Sigmoid colon (tissue), 7 donors: ENCODE data around the gene LYPD6B. TPM values are rescaled to one million over a fixed set of nuclear protein-coding genes. Genes with fewer than 3 reads are reported as not detected.

Experiments used
- DNase-seq: peaks from one replicate; pipeline ENCODE4 v3.0.0-alpha.2; 2019
- H3K27ac ChIP-seq, 4 donors: fragments of 200-600 bp; sonication (generic); one replicate each; pipeline ENCODE4 v1.5.1; 2016 to 2019; ENCODE audit warnings: mild to moderate bottlenecking in 1 of 4
- H3K27me3 ChIP-seq, 3 donors: fragments of 200-600 bp; sonication (generic); one replicate each; pipeline ENCODE4 v1.5.1; 2019; ENCODE audit warnings: mild to moderate bottlenecking in 1 of 3
- H3K36me3 ChIP-seq, 4 donors: fragments of 200-600 bp; sonication (generic); one replicate each; pipeline ENCODE4 v1.5.1; 2016 to 2019
- H3K4me1 ChIP-seq, 4 donors: fragments of 200-600 bp; sonication (generic); one replicate each; pipeline ENCODE4 v1.5.1; 2017 to 2019
- H3K4me3 ChIP-seq, 4 donors: fragments of 200-600 bp; sonication (generic); one replicate each; pipeline ENCODE4 v1.5.1; 2017 to 2019; ENCODE audit warnings: mild to moderate bottlenecking in 2 of 4, moderate library complexity in 1 of 4
- H3K9me3 ChIP-seq, 4 donors: fragments of 200-600 bp in 3 of 4; sonication (generic) in 3 of 4; one replicate each; pipeline versions ENCODE4 v1.5.1 to v1.6.1; 2013 to 2019
- EP300 ChIP-seq, 4 donors: sonication (generic); formaldehyde crosslinking; IDR thresholded peaks; one replicate each; pipeline ENCODE4 v1.6.1; 2017; ENCODE audit warnings: antibody characterized with exemption in 4 of 4
- POLR2A ChIP-seq, 2 donors: fragments of 450-650 bp; IDR thresholded peaks; one replicate each; pipeline ENCODE4 v1.6.1; 2016; ENCODE audit warnings: antibody characterized with exemption in 2 of 2, mild to moderate bottlenecking in 2 of 2, moderate library complexity in 2 of 2
- POLR2AphosphoS5 ChIP-seq, 4 donors: sonication (generic); formaldehyde crosslinking; IDR thresholded peaks; one replicate each; pipeline ENCODE4 v1.6.1; 2017; ENCODE audit warnings: antibody characterized with exemption in 4 of 4
- WGBS, 2 donors: extraction: QIAGEN DNeasy Blood & Tissue Kit; methylation state at CpG; one replicate each; pipeline ENCODE4 v1.1.7; 2013; 5-methylcytosine and 5-hydroxymethylcytosine counted together
- intact Hi-C: fragments of 100-400 bp; cut with DNase I; formaldehyde crosslinking; loops from one replicate; pipeline ENCODE4 v1.15.1; 2023
- polyA plus RNA-seq, 3 donors: library from polyadenylated mRNA; stranded (reverse); fragments of 200-250 nt; gene quantifications; one replicate each; pipeline ENCODE4 v1.2.3, GENCODE V29; 2013
- total RNA-seq, 4 donors: library from RNA; depleted of rRNA; stranded (reverse); fragments of >200 nt; gene quantifications; one replicate each; pipeline ENCODE4 v1.1.0, GENCODE V29; 2016
- TF ChIP-seq, protein P1 (sequence below), 4 experiments: fragments of 450-650 bp in 3 of 4; fragments of 200-600 bp in 1 of 4; IDR thresholded peaks; one replicate each; pipeline ENCODE4 v1.5.1; 2016 to 2019; ENCODE audit warnings: antibody characterized with exemption in 4 of 4, mild to moderate bottlenecking in 3 of 4, moderate library complexity in 2 of 4
- donor health status: healthy with polysubstance abuse.
- donor health status: Bipolar disorder and iron deficiency.
- donor health status: healthy.

The LYPD6B gene
- total and polyA plus RNA-seq, 7 donors, result 0.66 to 2.1 (median 1.5) TPM; not detected in 3

- no peak overlapping the region for H3K4me3 ChIP-seq
- no peak for DNase-seq
- TF ChIP-seq, protein P1, sequence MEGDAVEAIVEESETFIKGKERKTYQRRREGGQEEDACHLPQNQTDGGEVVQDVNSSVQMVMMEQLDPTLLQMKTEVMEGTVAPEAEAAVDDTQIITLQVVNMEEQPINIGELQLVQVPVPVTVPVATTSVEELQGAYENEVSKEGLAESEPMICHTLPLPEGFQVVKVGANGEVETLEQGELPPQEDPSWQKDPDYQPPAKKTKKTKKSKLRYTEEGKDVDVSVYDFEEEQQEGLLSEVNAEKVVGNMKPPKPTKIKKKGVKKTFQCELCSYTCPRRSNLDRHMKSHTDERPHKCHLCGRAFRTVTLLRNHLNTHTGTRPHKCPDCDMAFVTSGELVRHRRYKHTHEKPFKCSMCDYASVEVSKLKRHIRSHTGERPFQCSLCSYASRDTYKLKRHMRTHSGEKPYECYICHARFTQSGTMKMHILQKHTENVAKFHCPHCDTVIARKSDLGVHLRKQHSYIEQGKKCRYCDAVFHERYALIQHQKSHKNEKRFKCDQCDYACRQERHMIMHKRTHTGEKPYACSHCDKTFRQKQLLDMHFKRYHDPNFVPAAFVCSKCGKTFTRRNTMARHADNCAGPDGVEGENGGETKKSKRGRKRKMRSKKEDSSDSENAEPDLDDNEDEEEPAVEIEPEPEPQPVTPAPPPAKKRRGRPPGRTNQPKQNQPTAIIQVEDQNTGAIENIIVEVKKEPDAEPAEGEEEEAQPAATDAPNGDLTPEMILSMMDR (IDR thresholded peaks at IDR 0.05), result no peak
- TF ChIP-seq POLR2A (IDR thresholded peaks at IDR 0.05), result no peak
- TF ChIP-seq POLR2AphosphoS5 (IDR thresholded peaks at IDR 0.05), result no peak
- no peak for TF ChIP-seq EP300 (IDR thresholded peaks at IDR 0.05)
- intact Hi-C loops, result no loop called here
- H3K9me3 ChIP-seq, result no peaks in the 10 kb centered on the region
- H3K27ac ChIP-seq, result no peak overlapping the region
- WGBS, 2 donors, result 99 to 100% methylated on average over 4 of the region's 4 CpGs
- no peaks in the 10 kb centered on the region for H3K36me3 ChIP-seq
- no peaks in the 10 kb centered on the region for H3K4me1 ChIP-seq
- H3K27me3 ChIP-seq, result peaks cover 0 to 13% (median 0%) of the 10 kb centered on the region in 3 donors
Observed at GRCh38 chr2:149031396-149031795, 7.1 kb upstream of the LYPD6B start.

- WGBS, 2 donors, result 29 to 72% methylated on average over 8 of the region's 8 CpGs
- no peak overlapping the region for H3K4me3 ChIP-seq
- no peaks in the 10 kb centered on the region for H3K36me3 ChIP-seq
- DNase-seq, result no peak
- H3K9me3 ChIP-seq, result no peaks in the 10 kb centered on the region
- intact Hi-C loops, result no loop called here
- H3K27me3 ChIP-seq, result peaks cover 0 to 36% (median 10%) of the 10 kb centered on the region in 3 donors
- no peak overlapping the region for H3K27ac ChIP-seq
- peaks cover 0 to 5% (median 5%) of the 10 kb centered on the region in 4 donors for H3K4me1 ChIP-seq
- no peak for TF ChIP-seq POLR2AphosphoS5 (IDR thresholded peaks at IDR 0.05)
Observed at GRCh38 chr2:149033716-149034115, 4.8 kb upstream of the LYPD6B start.

DNA sequence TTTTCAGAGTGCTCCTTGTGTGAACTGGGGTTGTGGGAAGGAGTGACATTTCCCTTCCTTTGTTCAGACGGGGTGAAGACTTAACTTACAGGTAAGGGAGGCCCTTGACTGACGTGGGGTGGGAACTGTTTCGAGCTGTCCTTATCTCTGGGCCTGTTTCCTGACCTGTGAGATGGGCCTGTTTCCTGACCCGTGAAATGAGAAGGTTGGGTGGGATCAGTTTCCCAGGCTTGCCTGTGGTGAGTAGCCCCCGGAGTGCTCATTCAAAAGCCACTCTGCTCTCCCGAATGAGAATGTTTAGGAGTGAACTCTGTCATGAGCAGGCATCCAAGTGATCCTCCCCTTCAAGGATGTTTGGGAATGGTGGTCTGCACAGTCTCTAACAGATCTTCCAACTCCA, 4.1 kb upstream of the LYPD6B start:
- Histone ChIP-seq H3K27me3 (peaks cover 4 to 42% (median 15%) of the 10 kb centered on the region in 3 donors), H3K36me3 (no peaks in the 10 kb centered on the region), H3K9me3 (no peaks in the 10 kb centered on the region), H3K4me1 (peaks cover 0 to 10% (median 7%) of the 10 kb centered on the region in 4 donors), H3K27ac (no peak overlapping the region), H3K4me3 (no peak overlapping the region)
- 79 to 81% methylated on average over 6 of the region's 6 CpGs for WGBS, 2 donors
- no peak for DNase-seq
- no peak for TF ChIP-seq EP300 (IDR thresholded peaks at IDR 0.05)
- TF ChIP-seq, protein P1 (IDR thresholded peaks at IDR 0.05), result no peak
- TF ChIP-seq POLR2A (IDR thresholded peaks at IDR 0.05), result no peak
- TF ChIP-seq POLR2AphosphoS5 (IDR thresholded peaks at IDR 0.05), result no peak
- intact Hi-C loops, result no loop called here

- intact Hi-C loops, result no loop called here
- H3K27ac ChIP-seq, result no peak overlapping the region
- WGBS, 2 donors, result 84 to 89% methylated on average over 4 of the region's 4 CpGs
- H3K4me3 ChIP-seq, result no peak overlapping the region
- TF ChIP-seq POLR2A (IDR thresholded peaks at IDR 0.05), result no peak
- no peak for TF ChIP-seq EP300 (IDR thresholded peaks at IDR 0.05)
- no peak for TF ChIP-seq POLR2AphosphoS5 (IDR thresholded peaks at IDR 0.05)
- TF ChIP-seq, protein P1 (IDR thresholded peaks at IDR 0.05), result no peak
- H3K36me3 ChIP-seq, result no peaks in the 10 kb centered on the region
- no peaks in the 10 kb centered on the region for H3K9me3 ChIP-seq
- peaks cover 0 to 10% (median 7%) of the 10 kb centered on the region in 4 donors for H3K4me1 ChIP-seq
- peaks cover 7 to 44% (median 15%) of the 10 kb centered on the region in 3 donors for H3K27me3 ChIP-seq
- DNase-seq, result no peak
Observed at GRCh38 chr2:149036507-149037293, 1.8 kb upstream of the LYPD6B start.

- H3K27ac ChIP-seq, result no peak overlapping the region
- intact Hi-C loops, result no loop called here
- H3K4me1 ChIP-seq, result peaks cover 0 to 10% (median 7%) of the 10 kb centered on the region in 4 donors
- WGBS, 2 donors, result 22 to 58% methylated on average over 8 of the region's 8 CpGs
- DNase-seq, result no peak
- no peaks in the 10 kb centered on the region for H3K9me3 ChIP-seq
- TF ChIP-seq POLR2AphosphoS5 (IDR thresholded peaks at IDR 0.05) (no peak), POLR2A (IDR thresholded peaks at IDR 0.05) (no peak), EP300 (IDR thresholded peaks at IDR 0.05) (no peak)
- TF ChIP-seq, protein P1 (IDR thresholded peaks at IDR 0.05), result no peak
- H3K36me3 ChIP-seq, result no peaks in the 10 kb centered on the region
- no peak overlapping the region for H3K4me3 ChIP-seq
- H3K27me3 ChIP-seq, result peaks cover 7 to 44% (median 15%) of the 10 kb centered on the region in 3 donors
Observed at GRCh38 chr2:149037851-149038250, 648 bp upstream of the LYPD6B start.
